Tibial nerve (tissue), 4 donors: ENCODE measurements around the gene NACA2. TPM values are rescaled to one million over a fixed set of nuclear protein-coding genes. Genes with fewer than 3 reads are reported as not detected.
"Not testable (repeated sequence)": the region's sequence is repeated elsewhere in the genome, so short reads cannot be mapped to it uniquely, and the experiment has no call there.

Experiments used
- DNase-seq, 2 donors: peaks; one replicate each; pipeline ENCODE4 v3.0.0-alpha.2; 2019; ENCODE audit warnings: low spot score in 2 of 2
- H3K27ac ChIP-seq, 4 donors: fragments of 200-600 bp; sonication (generic) in 3 of 4; one replicate each; pipeline ENCODE4 v1.5.1; 2017 to 2019; ENCODE audit warnings: mild to moderate bottlenecking in 1 of 4
- H3K27me3 ChIP-seq, 2 donors: fragments of 200-600 bp; sonication (generic) in 1 of 2; one replicate each; pipeline versions ENCODE4 v1.5.1 to v1.6.0; 2017 to 2019
- H3K36me3 ChIP-seq, 3 donors: fragments of 200-600 bp; sonication (generic); one replicate each; pipeline ENCODE4 v1.5.1; 2018 to 2019
- H3K4me1 ChIP-seq, 4 donors: fragments of 200-600 bp; sonication (generic) in 3 of 4; one replicate each; pipeline ENCODE4 v1.5.1; 2017 to 2019
- H3K4me3 ChIP-seq, 4 donors: fragments of 200-600 bp; sonication (generic) in 3 of 4; one replicate each; pipeline ENCODE4 v1.5.1; 2017 to 2019; ENCODE audit warnings: mild to moderate bottlenecking in 1 of 4, moderate library complexity in 1 of 4
- H3K9me3 ChIP-seq, 4 donors: fragments of 200-600 bp; sonication (generic) in 3 of 4; one replicate each; pipeline ENCODE4 v1.5.1; 2017 to 2019
- CTCF ChIP-seq, 5 experiments: fragments of 200-600 bp in 3 of 5; fragments of 450-650 bp in 2 of 5; sonication (generic) in 3 of 5; IDR thresholded peaks; one replicate each; pipeline ENCODE4 v1.5.1; 2016 to 2019; ENCODE audit warnings: antibody characterized with exemption in 5 of 5, mild to moderate bottlenecking in 3 of 5, moderate library complexity in 2 of 5
- EP300 ChIP-seq, 2 donors: sonication (generic); formaldehyde crosslinking; IDR thresholded peaks; one replicate each; pipeline ENCODE4 v1.6.1; 2017; ENCODE audit warnings: antibody characterized with exemption in 2 of 2, mild to moderate bottlenecking in 1 of 2
- POLR2A ChIP-seq, 2 donors: fragments of 450-650 bp; IDR thresholded peaks; one replicate each; pipeline ENCODE4 v1.6.1; 2017; ENCODE audit warnings: antibody characterized with exemption in 2 of 2, mild to moderate bottlenecking in 2 of 2, moderate library complexity in 2 of 2
- WGBS, 2 donors: methylation state at CpG; one replicate each; pipeline ENCODE4 v1.1.5; 2018; 5-methylcytosine and 5-hydroxymethylcytosine counted together
- total RNA-seq, 4 donors: library from RNA; depleted of rRNA; stranded (reverse); fragments of >200 nt; gene quantifications; one replicate each; pipeline ENCODE4 v1.1.0, GENCODE V29; 2016

The NACA2 gene
- total RNA-seq, 4 donors from 2014 or later = not detected

DNA sequence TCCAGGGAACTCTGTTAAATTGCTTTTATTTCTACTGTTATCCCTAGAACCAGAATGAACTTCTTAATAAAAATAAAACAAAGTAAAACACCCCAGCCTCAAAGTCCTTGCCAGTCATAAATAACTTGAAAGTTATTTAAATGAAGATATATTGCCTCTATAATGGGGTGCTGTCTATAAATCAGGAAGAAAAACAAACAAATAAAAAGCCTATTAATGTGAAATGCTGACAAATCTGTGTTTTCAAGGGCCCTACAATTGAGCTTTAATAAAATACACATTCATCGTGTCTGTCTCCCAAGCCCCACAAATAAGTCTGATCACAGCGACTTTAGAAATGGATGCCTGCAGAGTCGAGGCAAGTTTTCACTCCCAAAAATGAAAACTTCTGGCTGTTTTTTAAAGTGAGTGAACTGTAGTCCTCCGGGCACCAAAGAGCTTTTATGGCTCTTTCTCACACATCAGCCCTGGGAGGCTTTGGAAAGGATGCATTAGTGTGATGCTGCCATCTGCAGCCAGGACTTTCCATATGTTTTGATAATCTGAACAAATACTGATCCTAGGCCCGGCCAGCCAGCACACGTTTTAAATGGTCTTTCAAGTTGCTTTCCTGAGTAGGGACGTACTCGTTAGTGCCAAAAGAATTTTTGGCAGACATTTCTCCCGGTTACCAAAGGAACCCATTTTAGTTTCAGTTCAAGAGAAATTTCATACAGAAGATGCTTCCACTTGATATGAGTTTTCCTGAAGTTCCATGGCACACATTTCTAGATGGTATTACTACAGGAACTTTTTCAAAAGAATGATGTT lies 16.3 kb downstream of the NACA2 start:
- no peak overlapping the region for H3K27ac ChIP-seq
- 16 to 18% methylated on average over 9 of the region's 9 CpGs for WGBS, 2 donors
- TF ChIP-seq CTCF (IDR thresholded peaks at IDR 0.05) (peak in 2 of 5 experiments; percentile 20 to 24), EP300 (IDR thresholded peaks at IDR 0.05) (no peak)
- H3K4me1 ChIP-seq = peaks cover 0 to 7% (median 0%) of the 10 kb centered on the region in 4 donors
- no peak overlapping the region for H3K4me3 ChIP-seq
- H3K36me3 ChIP-seq = no peaks in the 10 kb centered on the region
- no peak for DNase-seq
- peaks cover 0 to 12% (median 0%) of the 10 kb centered on the region in 4 donors for H3K9me3 ChIP-seq
- no peaks in the 10 kb centered on the region for H3K27me3 ChIP-seq

- not testable (repeated sequence) for DNase-seq, H3K4me3 ChIP-seq
- 95 to 97% methylated on average over 7 of the region's 7 CpGs for WGBS, 2 donors
Observed at GRCh38 chr17:61572547-61572946, 18.5 kb downstream of the NACA2 start.

GRCh38 chr17:61571624-61572023 lies 19.4 kb downstream of the NACA2 start:
- TF ChIP-seq EP300 (IDR thresholded peaks at IDR 0.05) (no peak), POLR2A (IDR thresholded peaks at IDR 0.05) (no peak), CTCF (IDR thresholded peaks at IDR 0.05) (no peak)
- DNase-seq = no peak
- peaks cover 0 to 7% (median 0%) of the 10 kb centered on the region in 4 donors for H3K4me1 ChIP-seq
- no peaks in the 10 kb centered on the region for H3K36me3 ChIP-seq
- no peak overlapping the region for H3K4me3 ChIP-seq
- no peaks in the 10 kb centered on the region for H3K27me3 ChIP-seq
- H3K9me3 ChIP-seq = peaks cover 0 to 12% (median 0%) of the 10 kb centered on the region in 4 donors
- H3K27ac ChIP-seq = no peak overlapping the region
- 96 to 98% methylated on average over 1 of the region's 1 CpG for WGBS, 2 donors

More at GRCh38 chr17:61572547-61572946, 18.5 kb downstream of the NACA2 start:
- not testable (repeated sequence) for H3K4me1 ChIP-seq, H3K27ac ChIP-seq, H3K27me3 ChIP-seq, H3K36me3 ChIP-seq
- H3K9me3 ChIP-seq = peaks cover 0 to 12% (median 0%) of the 10 kb centered on the region in 4 donors

DNA sequence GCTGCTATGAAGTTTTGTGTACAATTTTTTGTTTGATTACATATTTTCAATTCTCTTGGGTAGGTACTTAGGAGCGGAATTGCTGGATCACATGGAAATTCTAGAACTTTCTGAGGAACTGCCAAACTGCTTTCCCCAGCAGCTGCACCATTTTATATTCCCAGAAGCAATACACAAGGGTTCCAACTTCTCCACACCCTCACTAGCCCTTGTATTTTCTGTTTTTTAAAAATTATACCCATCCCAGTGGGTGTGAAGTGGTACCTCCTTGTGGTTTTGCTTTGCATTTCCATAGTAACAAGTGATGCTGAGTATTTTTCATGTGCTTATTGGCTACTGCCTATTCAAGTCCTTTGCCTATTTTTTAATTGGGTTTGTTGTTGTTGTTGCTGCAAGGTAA lies 20.9 kb downstream of the NACA2 start:
- DNase-seq = no peak
- TF ChIP-seq POLR2A (IDR thresholded peaks at IDR 0.05) = no peak
- no peak for TF ChIP-seq CTCF (IDR thresholded peaks at IDR 0.05)
- no peak for TF ChIP-seq EP300 (IDR thresholded peaks at IDR 0.05)
- no peaks in the 10 kb centered on the region for H3K36me3 ChIP-seq
- H3K27ac ChIP-seq = no peak overlapping the region
- 70 to 83% methylated on average over 1 of the region's 1 CpG for WGBS, 2 donors
- no peak overlapping the region for H3K4me3 ChIP-seq
- peaks cover 0 to 6% (median 0%) of the 10 kb centered on the region in 4 donors for H3K4me1 ChIP-seq
- H3K9me3 ChIP-seq = peaks cover 0 to 12% (median 0%) of the 10 kb centered on the region in 4 donors
- H3K27me3 ChIP-seq = no peaks in the 10 kb centered on the region

- H3K27me3 ChIP-seq, H3K4me3 ChIP-seq, H3K4me1 ChIP-seq, DNase-seq, H3K27ac ChIP-seq, H3K36me3 ChIP-seq: not testable (repeated sequence)
- H3K9me3 ChIP-seq = peaks cover 0 to 12% (median 0%) of the 10 kb centered on the region in 4 donors
- 88 to 92% methylated on average over 5 of the region's 5 CpGs for WGBS, 2 donors
Observed at GRCh38 chr17:61569525-61569924, 21.5 kb downstream of the NACA2 start.

DNA sequence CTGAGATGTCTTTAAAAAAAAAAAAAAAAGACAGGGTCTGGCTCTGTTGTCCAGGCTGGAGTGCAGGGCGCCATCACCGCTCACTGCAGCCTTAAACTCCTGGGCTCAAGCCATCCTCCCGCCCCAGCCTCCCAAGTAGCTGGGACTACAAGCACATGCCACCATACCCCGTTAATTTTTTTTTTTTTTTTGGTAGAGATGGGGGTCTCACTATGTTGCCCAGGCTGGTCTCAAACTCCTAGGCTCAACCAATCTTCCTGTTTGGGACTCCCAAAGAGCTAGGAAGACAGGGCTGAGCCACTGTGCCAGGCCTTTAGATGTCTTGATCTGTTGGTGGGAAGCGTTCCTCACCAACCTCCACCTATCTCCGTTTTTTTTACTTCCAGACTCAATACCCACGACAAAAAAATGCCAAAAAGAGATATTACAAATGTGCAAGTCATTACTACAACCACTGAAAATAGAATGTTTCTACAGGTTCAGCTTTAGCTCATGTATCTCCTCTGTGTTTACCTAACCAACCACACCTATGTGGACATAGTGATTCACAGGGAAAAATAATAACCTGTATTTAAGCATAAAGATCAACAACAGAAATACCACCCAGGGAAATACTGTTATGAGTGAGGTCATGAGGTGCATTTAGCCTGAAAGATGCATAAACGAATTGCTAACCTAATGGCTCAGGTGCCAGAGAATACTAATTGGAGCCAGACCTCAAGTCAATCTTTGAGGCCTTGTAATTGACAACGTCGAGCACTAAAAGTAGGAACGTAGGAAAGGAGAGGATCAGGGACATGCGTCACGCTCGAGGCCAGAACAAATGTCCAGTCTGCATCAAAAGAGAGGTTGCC lies 22.6 kb downstream of the NACA2 start:
- 79 to 81% methylated on average over 14 of the region's 14 CpGs for WGBS, 2 donors
- no peaks in the 10 kb centered on the region for H3K36me3 ChIP-seq
- H3K9me3 ChIP-seq = peaks cover 0 to 12% (median 0%) of the 10 kb centered on the region in 4 donors
- no peak overlapping the region for H3K4me3 ChIP-seq
- TF ChIP-seq POLR2A (IDR thresholded peaks at IDR 0.05) = no peak
- TF ChIP-seq EP300 (IDR thresholded peaks at IDR 0.05) = no peak
- TF ChIP-seq CTCF (IDR thresholded peaks at IDR 0.05) = no peak
- no peak for DNase-seq
- H3K27me3 ChIP-seq = peaks cover 0 to 6% of the 10 kb centered on the region in 2 donors
- H3K27ac ChIP-seq = no peak overlapping the region
- no peaks in the 10 kb centered on the region for H3K4me1 ChIP-seq
